Daoy (cell line): Measurements from ENCODE around the gene NMT2. TPM values are rescaled to one million over a fixed set of nuclear protein-coding genes. Genes with fewer than 3 reads are reported as not detected.

Experiments
- DNase-seq: peaks from one replicate; pipeline ENCODE4 v3.0.0-alpha.2; 2015; ENCODE audit warnings: low read depth
- total RNA-seq: library from RNA; depleted of rRNA; stranded (reverse); fragments of >200 nt; shearing (Covaris generic); gene quantifications from 2 replicates; pipeline ENCODE4 v1.2.3, GENCODE V29; 2014

The NMT2 gene
- total RNA-seq, 1 experiment from 2014 or later = 31.7 TPM

GRCh38 chr10:15141136-15142054 is 27.1 kb downstream of the NMT2 start:
- no peak for DNase-seq

- DNase-seq = no peak
Measured at GRCh38 chr10:15140698-15141097, 27.8 kb downstream of the NMT2 start.

GRCh38 chr10:15137636-15138035 is 30.9 kb downstream of the NMT2 start:
- no peak for DNase-seq

- no peak for DNase-seq
Measured at GRCh38 chr10:15137036-15137359, 31.5 kb downstream of the NMT2 start.

GRCh38 chr10:15136129-15137035 is 32.1 kb downstream of the NMT2 start:
- DNase-seq = no peak

GRCh38 chr10:15131330-15131729 is 37.2 kb downstream of the NMT2 start:
- no peak for DNase-seq

GRCh38 chr10:15124908-15125307 is 43.6 kb downstream of the NMT2 start:
- no peak for DNase-seq

- no peak for DNase-seq
Measured at GRCh38 chr10:15124190-15124589, 44.3 kb downstream of the NMT2 start.

- no peak for DNase-seq
Measured at GRCh38 chr10:15123749-15124184, 44.7 kb downstream of the NMT2 start.

GRCh38 chr10:15122477-15123030 is 45.9 kb downstream of the NMT2 start:
- no peak for DNase-seq

- DNase-seq = no peak
Measured at GRCh38 chr10:15121707-15122106, 46.8 kb downstream of the NMT2 start.

GRCh38 chr10:15120523-15120922 is 48.0 kb downstream of the NMT2 start:
- no peak for DNase-seq

GRCh38 chr10:15118615-15119014 is 49.9 kb downstream of the NMT2 start:
- DNase-seq = no peak

GRCh38 chr10:15116225-15116624 is 52.3 kb downstream of the NMT2 start:
- no peak for DNase-seq

- no peak for DNase-seq
Measured at GRCh38 chr10:15113766-15114165, 54.7 kb downstream of the NMT2 start.

GRCh38 chr10:15112657-15113056 is 55.8 kb downstream of the NMT2 start:
- no peak for DNase-seq

- peak; percentile 63 for DNase-seq
Measured at GRCh38 chr10:15106352-15107013, 62.0 kb downstream of the NMT2 start.

- no peak for DNase-seq
Measured at GRCh38 chr10:15103513-15103912, 65.0 kb downstream of the NMT2 start.

GRCh38 chr10:15099886-15100285 is 68.6 kb downstream of the NMT2 start:
- no peak for DNase-seq

GRCh38 chr10:15097011-15097812 is 71.3 kb downstream of the NMT2 start, which contains the start of gene RPP38:
RPP38 (plus strand) TSS chr10:15097355; CDS start chr10:15103315, 5,960 bp downstream.
- DNase-seq = peak; percentile 95

- DNase-seq = no peak
Measured at GRCh38 chr10:15096661-15097010, 71.9 kb downstream of the NMT2 start.
